ENCODE data around the gene BATF2.

GRCh38 chr11:65016705-65017104, 19.9 kb upstream of the BATF2 start:
- no peak for TF ChIP-seq PKNOX1 (IDR thresholded peaks at IDR 0.05)
- no peak for TF ChIP-seq SP1 (IDR thresholded peaks at IDR 0.05)
- TF ChIP-seq CTBP1 (IDR thresholded peaks at IDR 0.05; ENCODE audit: borderline replicate concordance) = no peak
- TF ChIP-seq LEF1 (IDR thresholded peaks at IDR 0.05; ENCODE audit: borderline replicate concordance) = no peak
- TF ChIP-seq HDGF (IDR thresholded peaks at IDR 0.05; ENCODE audit: borderline replicate concordance) = no peak
- no peak for TF ChIP-seq SUZ12 (IDR thresholded peaks at IDR 0.05)
- TF ChIP-seq FOXM1 (IDR thresholded peaks at IDR 0.05; ENCODE audit: borderline replicate concordance) = no peak
- no peak for TF ChIP-seq BHLHE40 (IDR thresholded peaks at IDR 0.05; ENCODE audit: borderline replicate concordance)
- no peak for TF ChIP-seq FOXK2 (IDR thresholded peaks at IDR 0.05)
- no peak for TF ChIP-seq FOXA1 (IDR thresholded peaks at IDR 0.05)
- TF ChIP-seq L3MBTL2 (conservative IDR thresholded peaks at IDR 0.05) = no peak

All from HEK293T (cell line).